SK-N-SH (cell line): ENCODE data around the gene SLC9A7. TPM values are rescaled to one million over a fixed set of nuclear protein-coding genes. Genes with fewer than 3 reads are reported as not detected.
A peak's percentile ranks its signal among the peaks of the same experiment; 100 is the strongest.

ENCODE experiments used
- CTCF ChIA-PET: fragments of 300-600, 350-600 bp; formaldehyde crosslinking; extraction: SDS; loops from one replicate; lab custom pipeline; 2021; lab: Yijun Ruan, JAX
- POLR2A ChIA-PET: fragments of 350-600 bp; sonication (Branson Sonifier 250); formaldehyde crosslinking; extraction: SDS; loops from one replicate; lab custom pipeline; 2020; ENCODE audit warnings: antibody characterized with exemption, inconsistent platforms; lab: Yijun Ruan, JAX
- DNase-seq: peaks from one replicate; pipeline ENCODE4 v3.0.0; 2012
- H2AFZ ChIP-seq: fragments of 200-600 bp; sonication (generic); 2 replicates; pipeline ENCODE4 v1.8.1; 2016; ENCODE audit warnings: antibody characterized with exemption, mild to moderate bottlenecking, low read depth
- H3F3A ChIP-seq: fragments of 200-600 bp; sonication (generic); replicated peaks from 2 replicates; pipeline ENCODE3; 2016; ENCODE audit warnings: antibody characterized with exemption, mild to moderate bottlenecking; ENCODE audit not compliant: insufficient read depth
- H3K27ac ChIP-seq, 2 experiments: fragments of 200-500 bp in 1 of 2; fragments of 200-600 bp in 1 of 2; sonication (Bioruptor generic) in 1 of 2; sonication (generic), shearing (Covaris generic) in 1 of 2; 2 replicates each; pipeline versions ENCODE4 v1.5.1 to v1.6.1; 2014 to 2016; ENCODE audit warnings: low read depth in 2 of 2, inconsistent platforms in 1 of 2, low read length in 1 of 2, mild to moderate bottlenecking in 1 of 2, mixed read lengths in 1 of 2
- H3K27me3 ChIP-seq: fragments of 200-600 bp; sonication (generic), shearing (Covaris generic); 2 replicates; pipeline ENCODE4 v1.6.1; 2016; ENCODE audit warnings: mixed run types; ENCODE audit not compliant: insufficient read depth
- H3K36me3 ChIP-seq, 2 experiments: fragments of 200-500 bp in 1 of 2; fragments of 200-600 bp in 1 of 2; sonication (Bioruptor generic) in 1 of 2; sonication (generic) in 1 of 2; replicated peaks in 1 of 2; 2 replicates each; pipeline versions ENCODE3 to v1.5.1; 2014 to 2016; ENCODE audit warnings: low read length in 1 of 2, mild to moderate bottlenecking in 1 of 2; ENCODE audit not compliant: insufficient read depth in 2 of 2, control insufficient read depth in 1 of 2
- H3K4me1 ChIP-seq, 2 experiments: fragments of 200-500 bp in 1 of 2; fragments of 200-600 bp in 1 of 2; sonication (Bioruptor generic) in 1 of 2; sonication (generic), shearing (Covaris generic) in 1 of 2; 2 replicates each; pipeline versions ENCODE4 v1.5.1 to v1.6.1; 2014 to 2016; ENCODE audit warnings: low read depth in 1 of 2, low read length in 1 of 2, mixed run types in 1 of 2; ENCODE audit not compliant: insufficient read depth in 2 of 2, control insufficient read depth in 1 of 2
- H3K4me2 ChIP-seq: fragments of 200-600 bp; sonication (generic), shearing (Covaris generic); 2 replicates; pipeline ENCODE4 v1.6.1; 2017; ENCODE audit warnings: mixed run types
- H3K4me3 ChIP-seq, 2 experiments: fragments of 200-500 bp in 1 of 2; fragments of 200-600 bp in 1 of 2; sonication (Bioruptor generic) in 1 of 2; sonication (generic), shearing (Covaris generic) in 1 of 2; 2 replicates each; pipeline versions ENCODE4 v1.5.1 to v1.8.1; 2014 to 2016; ENCODE audit warnings: low read depth in 2 of 2, inconsistent platforms in 1 of 2, low read length in 1 of 2, mild to moderate bottlenecking in 1 of 2, mixed read lengths in 1 of 2, moderate library complexity in 1 of 2
- H3K79me2 ChIP-seq: fragments of 200-600 bp; sonication (generic); 2 replicates; pipeline ENCODE4 v1.8.1; 2017; ENCODE audit warnings: mild to moderate bottlenecking; ENCODE audit not compliant: insufficient read depth
- H3K9ac ChIP-seq: fragments of 200-600 bp; sonication (generic); 2 replicates; pipeline ENCODE4 v1.6.1; 2017; ENCODE audit warnings: mixed run types
- H3K9me2 ChIP-seq: fragments of 200-600 bp; sonication (generic); 2 replicates; pipeline ENCODE4 v1.6.1; 2017; ENCODE audit warnings: mixed run types
- H3K9me3 ChIP-seq: fragments of 200-600 bp; sonication (generic); 2 replicates; pipeline ENCODE4 v1.6.1; 2017; ENCODE audit warnings: mixed run types, mild to moderate bottlenecking, moderate library complexity
- H4K20me1 ChIP-seq: fragments of 200-600 bp; sonication (generic); 2 replicates; pipeline ENCODE4 v1.6.1; 2017; ENCODE audit warnings: mild to moderate bottlenecking, mixed run types; ENCODE audit not compliant: insufficient read depth
- CHD2 ChIP-seq: fragments of 150-350 bp; IDR thresholded peaks from 2 replicates; pipeline ENCODE4 v1.6.1; 2018; ENCODE audit warnings: low read length; ENCODE audit not compliant: partially characterized antibody
- ELF1 ChIP-seq: IDR thresholded peaks from 2 replicates; pipeline ENCODE4 v1.4.0; 2012
- FOSL2 ChIP-seq: IDR thresholded peaks from 2 replicates; pipeline ENCODE4 v1.4.0; 2012; ENCODE audit warnings: low read depth, mild to moderate bottlenecking, moderate library complexity, borderline replicate concordance
- FOXJ3 ChIP-seq: sonication (generic); formaldehyde crosslinking; IDR thresholded peaks from 2 replicates; pipeline ENCODE4 v1.5.1; 2020; ENCODE audit warnings: mild to moderate bottlenecking, missing genetic modification reagents
- FOXM1 ChIP-seq: IDR thresholded peaks from 2 replicates; pipeline ENCODE4 v1.4.0; 2012; ENCODE audit warnings: low read depth, mild to moderate bottlenecking
- IRF3 ChIP-seq: fragments of 150-350 bp; IDR thresholded peaks from 2 replicates; pipeline ENCODE4 v1.6.1; 2016; ENCODE audit warnings: mild to moderate bottlenecking, low read depth, low read length
- MAX ChIP-seq: IDR thresholded peaks from 2 replicates; pipeline ENCODE4 v1.4.0; 2012; ENCODE audit warnings: low read depth
- MEF2A ChIP-seq: IDR thresholded peaks from 2 replicates; pipeline ENCODE4 v1.4.0; 2012; ENCODE audit warnings: low read depth, borderline replicate concordance
- MXI1 ChIP-seq: IDR thresholded peaks from 2 replicates; pipeline ENCODE4 v1.6.1; 2012; ENCODE audit warnings: mild to moderate bottlenecking, low read depth, low read length, improper control_type of control experiment
- NFIC ChIP-seq: IDR thresholded peaks from 2 replicates; pipeline ENCODE4 v1.4.0; 2012; ENCODE audit warnings: borderline replicate concordance
- NRF1 ChIP-seq: IDR thresholded peaks from 2 replicates; pipeline ENCODE4 v1.6.1; 2012; ENCODE audit warnings: low read depth, mild to moderate bottlenecking, low read length
- PBX3 ChIP-seq: IDR thresholded peaks from 2 replicates; pipeline ENCODE4; 2012
- RCOR1 ChIP-seq: fragments of 150-350 bp; IDR thresholded peaks from 2 replicates; pipeline ENCODE4 v1.6.1; 2017; ENCODE audit warnings: antibody characterized with exemption, low read length
- RFX5 ChIP-seq: IDR thresholded peaks from 2 replicates; pipeline ENCODE4 v1.6.1; 2012; ENCODE audit warnings: mild to moderate bottlenecking, improper control_type of control experiment, low read length
- SMC3 ChIP-seq: IDR thresholded peaks from 2 replicates; pipeline ENCODE4 v1.6.1; 2012; ENCODE audit warnings: low read depth, low read length, improper control_type of control experiment
- YY1 ChIP-seq: IDR thresholded peaks from 2 replicates; pipeline ENCODE4 v1.4.0; 2012; ENCODE audit warnings: low read depth, mild to moderate bottlenecking
- WGBS: methylation state at CpG from one replicate; pipeline ENCODE4 v1.1.6; 2017; ENCODE audit warnings: low lambda C conversion rate; 5-methylcytosine and 5-hydroxymethylcytosine counted together
- polyA plus RNA-seq, 3 experiments: library from polyadenylated mRNA; depleted of rRNA; stranded (reverse); fragments of >200 nt; gene quantifications; 2 replicates each; pipeline ENCODE4 v1.2.3, GENCODE V29; 2012
- TF ChIP-seq, protein P1 (sequence below): IDR thresholded peaks from 2 replicates; pipeline ENCODE4 v1.4.0; 2012; ENCODE audit warnings: low read depth, borderline replicate concordance
- TF ChIP-seq, protein P2 (sequence below): fragments of 200-600 bp; sonication (generic); IDR thresholded peaks from 2 replicates; pipeline ENCODE4 v1.6.1; 2017; ENCODE audit warnings: antibody characterized with exemption, mild to moderate bottlenecking, moderate library complexity

SLC9A7 gene
- polyA plus RNA-seq, 1 of the 3 experiments (the other 2 are of a cell fraction): 10.5 TPM

- TF ChIP-seq CHD2 (no peak), RCOR1 (no peak), PBX3 (no peak), FOXM1 (no peak), MAX (no peak), MEF2A (no peak), FOXJ3 (CRISPR knock-in tag) (no peak)
Observed at GRCh38 chrX:46634577-46634976, 124.3 kb downstream of the SLC9A7 start (continued).

DNA sequence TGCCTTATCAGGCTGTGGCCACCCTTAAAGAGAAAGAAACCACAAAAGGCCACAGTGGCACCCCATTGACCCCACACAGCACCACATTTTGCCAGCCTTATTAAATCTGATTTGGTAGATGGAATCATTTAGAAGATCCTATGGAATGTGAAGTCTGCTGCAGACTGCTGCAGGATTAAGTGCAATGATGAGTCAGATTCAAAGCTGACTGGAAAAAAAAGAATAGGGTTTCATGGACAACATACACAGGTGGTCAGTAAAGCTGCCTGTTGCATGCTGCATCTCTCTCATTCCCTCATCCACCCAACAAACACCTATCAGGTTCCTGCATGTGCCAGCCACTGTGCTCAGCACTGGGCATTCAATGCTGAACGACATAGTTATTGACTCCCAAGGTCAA lies 128.8 kb downstream of the SLC9A7 start:
- Histone ChIP-seq H3K27me3 (no peaks in the 10 kb centered on the region; the same call in 1 of the 2 replicates), H3K4me3 (no peak overlapping the region)
- WGBS: 75% methylated on average over 1 of the region's 1 CpG

DNA sequence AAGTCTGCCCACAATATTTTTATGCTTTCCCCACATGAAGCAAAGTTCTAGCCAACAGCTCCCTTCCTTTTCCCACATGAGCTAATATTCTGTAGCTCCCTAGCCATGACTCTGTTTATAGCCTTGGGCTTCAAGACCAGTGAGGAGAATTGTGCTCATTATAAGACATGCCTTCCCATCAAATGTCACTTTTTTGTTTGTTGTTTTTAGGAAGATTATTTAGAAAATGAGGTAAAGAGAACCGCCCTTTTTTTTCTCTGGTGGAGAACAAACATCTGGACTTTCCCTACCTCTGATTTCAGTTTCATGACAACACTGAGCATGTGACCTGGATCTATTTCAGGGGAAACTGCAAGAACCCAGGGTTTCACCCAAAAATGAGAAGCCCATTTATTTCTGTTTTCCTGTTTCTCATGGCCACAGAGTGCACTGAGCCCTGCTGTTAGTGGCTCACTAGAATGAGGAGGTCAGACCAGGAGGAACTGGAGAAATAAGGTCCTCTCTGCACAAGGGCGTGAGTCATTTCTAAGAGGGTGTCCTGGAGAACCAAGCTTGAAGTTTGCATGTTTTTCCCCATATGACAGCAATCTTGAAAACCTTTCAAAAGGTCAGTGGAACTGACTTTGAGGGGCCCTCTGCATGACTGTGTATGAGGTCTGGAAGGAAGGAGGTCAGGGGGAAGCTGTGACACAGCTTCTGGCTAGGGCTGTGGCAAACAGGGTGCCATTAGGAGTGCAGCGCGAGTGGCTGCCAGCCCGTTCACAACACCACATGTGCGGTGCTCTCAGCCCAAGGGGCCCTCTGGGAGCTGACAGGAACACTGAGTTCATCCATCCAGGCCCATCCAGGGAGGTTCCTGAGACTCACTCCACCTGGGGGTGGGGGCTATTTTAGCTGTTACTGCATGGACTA lies 130.2 kb downstream of the SLC9A7 start:
- no peak for DNase-seq
- H2AFZ ChIP-seq: no peak overlapping the region
- CTCF ChIA-PET: no interaction called here
- H3K4me3 ChIP-seq: no peak overlapping the region
- no peaks in the 10 kb centered on the region for H3K9me2 ChIP-seq
- WGBS: 74% methylated on average over 5 of the region's 6 CpGs
- POLR2A ChIA-PET: no interaction called here
- no peaks in the 10 kb centered on the region for H3F3A ChIP-seq
- H3K4me1 ChIP-seq: no peaks in the 10 kb centered on the region
- no peaks in the 10 kb centered on the region for H4K20me1 ChIP-seq
- H3K27ac ChIP-seq: no peak overlapping the region
- H3K27me3 ChIP-seq: no peaks in the 10 kb centered on the region; the same call in 1 of the 2 replicates
- H3K9me3 ChIP-seq: no peaks in the 10 kb centered on the region
- no peak overlapping the region for H3K4me2 ChIP-seq
- no peak overlapping the region for H3K9ac ChIP-seq
- no peaks in the 10 kb centered on the region for H3K79me2 ChIP-seq
- no peaks in the 10 kb centered on the region for H3K36me3 ChIP-seq
- no peak for TF ChIP-seq ELF1
- no peak for TF ChIP-seq RCOR1
- TF ChIP-seq FOXM1: no peak
- TF ChIP-seq, protein P1, sequence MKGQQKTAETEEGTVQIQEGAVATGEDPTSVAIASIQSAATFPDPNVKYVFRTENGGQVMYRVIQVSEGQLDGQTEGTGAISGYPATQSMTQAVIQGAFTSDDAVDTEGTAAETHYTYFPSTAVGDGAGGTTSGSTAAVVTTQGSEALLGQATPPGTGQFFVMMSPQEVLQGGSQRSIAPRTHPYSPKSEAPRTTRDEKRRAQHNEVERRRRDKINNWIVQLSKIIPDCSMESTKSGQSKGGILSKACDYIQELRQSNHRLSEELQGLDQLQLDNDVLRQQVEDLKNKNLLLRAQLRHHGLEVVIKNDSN: no peak
- TF ChIP-seq NRF1: no peak
- no peak for TF ChIP-seq PBX3
- TF ChIP-seq MXI1: no peak
- no peak for TF ChIP-seq NFIC
- no peak for TF ChIP-seq RFX5
- no peak for TF ChIP-seq SMC3
- TF ChIP-seq IRF3: no peak
- TF ChIP-seq YY1: no peak
- TF ChIP-seq, protein P2, sequence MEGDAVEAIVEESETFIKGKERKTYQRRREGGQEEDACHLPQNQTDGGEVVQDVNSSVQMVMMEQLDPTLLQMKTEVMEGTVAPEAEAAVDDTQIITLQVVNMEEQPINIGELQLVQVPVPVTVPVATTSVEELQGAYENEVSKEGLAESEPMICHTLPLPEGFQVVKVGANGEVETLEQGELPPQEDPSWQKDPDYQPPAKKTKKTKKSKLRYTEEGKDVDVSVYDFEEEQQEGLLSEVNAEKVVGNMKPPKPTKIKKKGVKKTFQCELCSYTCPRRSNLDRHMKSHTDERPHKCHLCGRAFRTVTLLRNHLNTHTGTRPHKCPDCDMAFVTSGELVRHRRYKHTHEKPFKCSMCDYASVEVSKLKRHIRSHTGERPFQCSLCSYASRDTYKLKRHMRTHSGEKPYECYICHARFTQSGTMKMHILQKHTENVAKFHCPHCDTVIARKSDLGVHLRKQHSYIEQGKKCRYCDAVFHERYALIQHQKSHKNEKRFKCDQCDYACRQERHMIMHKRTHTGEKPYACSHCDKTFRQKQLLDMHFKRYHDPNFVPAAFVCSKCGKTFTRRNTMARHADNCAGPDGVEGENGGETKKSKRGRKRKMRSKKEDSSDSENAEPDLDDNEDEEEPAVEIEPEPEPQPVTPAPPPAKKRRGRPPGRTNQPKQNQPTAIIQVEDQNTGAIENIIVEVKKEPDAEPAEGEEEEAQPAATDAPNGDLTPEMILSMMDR: no peak
- no peak for TF ChIP-seq FOXJ3 (CRISPR knock-in tag)

More for the DNA sequence above, 128.8 kb downstream of the SLC9A7 start:
- no peaks in the 10 kb centered on the region for H3K9me2 ChIP-seq
- no peak overlapping the region for H3K9ac ChIP-seq
- no peaks in the 10 kb centered on the region for H3F3A ChIP-seq
- TF ChIP-seq FOSL2: peak; percentile 33; the same call in 1 of the 2 replicates
- TF ChIP-seq FOXJ3 (CRISPR knock-in tag): no peak
- H3K27ac ChIP-seq: no peak overlapping the region
- no peaks in the 10 kb centered on the region for H4K20me1 ChIP-seq
- H3K36me3 ChIP-seq: no peaks in the 10 kb centered on the region
- no peaks in the 10 kb centered on the region for H3K79me2 ChIP-seq
- H3K4me1 ChIP-seq: no peaks in the 10 kb centered on the region
- H2AFZ ChIP-seq: no peak overlapping the region
- ChIA-PET CTCF (no interaction called here), POLR2A (no interaction called here)
- H3K9me3 ChIP-seq: no peaks in the 10 kb centered on the region
- no peak for DNase-seq
- H3K4me2 ChIP-seq: no peak overlapping the region
